Sciatic nerve (tissue), 2 donors: ENCODE data around the gene CCDC28B. TPM values are rescaled to one million over a fixed set of nuclear protein-coding genes. Genes with fewer than 3 reads are reported as not detected.

Experiments
- ATAC-seq: fragments of 200-7000 bp; cut with Tn5 transposase; one replicate; pipeline ENCODE4 v1.9.1; 2020; ENCODE audit warnings: mild to moderate bottlenecking, moderate library complexity
- DNase-seq: peaks from one replicate; pipeline ENCODE4 v3.0.0-alpha.2; 2020; ENCODE audit warnings: low spot score
- intact Hi-C: fragments of 100-400 bp; cut with DNase I; formaldehyde crosslinking; loops from one replicate; pipeline ENCODE4 v1.14.2; 2022
- total RNA-seq: library from RNA; stranded (reverse); fragmentation: NEBNext Ultra II Directional; extraction: Animal tissue kit (Norgen Biotek cat#: 25700); gene quantifications from one replicate; pipeline ENCODE4 v1.2.1, GENCODE V29; 2021
- donor health status: DM: no; HTN: no; CAD: no.
- donor health status: DM: no; HTN: no; CAD: no.

CCDC28B gene
- total RNA-seq, 1 donor from 2014 or later = 3.7 TPM

- DNase-seq (no peak), ATAC-seq (no peak)
- intact Hi-C loops = no loop called here
Measured at GRCh38 chr1:32216566-32216965, 16.2 kb downstream of the CCDC28B start.

- DNase-seq (no peak), ATAC-seq (no peak)
- intact Hi-C loops = no loop called here
Measured at GRCh38 chr1:32219022-32219421, 18.6 kb downstream of the CCDC28B start.

- intact Hi-C loops = no loop called here
- ATAC-seq (no peak), DNase-seq (no peak)
Measured at GRCh38 chr1:32220746-32221580, 20.6 kb downstream of the CCDC28B start.

- intact Hi-C loops = no loop called here
- DNase-seq = no peak
- ATAC-seq = no peak
Measured at GRCh38 chr1:32221581-32221979, 21.2 kb downstream of the CCDC28B start.

GRCh38 chr1:32221980-32222755 is 21.8 kb downstream of the CCDC28B start, which contains the start of the genes EIF3I and TMEM234:
EIF3I (plus strand) TSS chr1:32222407; CDS start chr1:32222442, 35 bp downstream.
TMEM234 (minus strand) TSS chr1:32222353; CDS start chr1:32222322, 31 bp downstream.
- peak; percentile 95 for DNase-seq
- intact Hi-C loops = no loop called here
- peak; percentile 98 for ATAC-seq

- intact Hi-C loops = no loop called here
- no peak for ATAC-seq
- no peak for DNase-seq
Measured at GRCh38 chr1:32223683-32224082, 23.3 kb downstream of the CCDC28B start.

- DNase-seq (no peak), ATAC-seq (no peak)
- intact Hi-C loops = no loop called here
Measured at GRCh38 chr1:32224285-32224684, 23.9 kb downstream of the CCDC28B start.

GRCh38 chr1:32228771-32229170 is 28.4 kb downstream of the CCDC28B start:
- no peak for ATAC-seq
- DNase-seq = no peak
- intact Hi-C loops = no loop called here

GRCh38 chr1:32231843-32232432 is 31.5 kb downstream of the CCDC28B start:
- ATAC-seq (no peak), DNase-seq (no peak)
- intact Hi-C loops = no loop called here

- ATAC-seq = no peak
- intact Hi-C loops = no loop called here
Measured at GRCh38 chr1:32232558-32233304, 32.3 kb downstream of the CCDC28B start.

GRCh38 chr1:32234792-32235191 is 34.4 kb downstream of the CCDC28B start:
- ATAC-seq (no peak), DNase-seq (no peak)
- intact Hi-C loops = no loop called here

More at GRCh38 chr1:32232558-32233304, 32.3 kb downstream of the CCDC28B start:
- DNase-seq = no peak

- no peak for ATAC-seq
- intact Hi-C loops = no loop called here
- no peak for DNase-seq
Measured at GRCh38 chr1:32239337-32239736, 38.9 kb downstream of the CCDC28B start.

GRCh38 chr1:32239790-32240139 is 39.4 kb downstream of the CCDC28B start:
- no peak for DNase-seq
- intact Hi-C loops = no loop called here
- peak; percentile 20 for ATAC-seq

- intact Hi-C loops = no loop called here
- DNase-seq (peak; percentile 85), ATAC-seq (peak; percentile 87)
Measured at GRCh38 chr1:32240140-32240951, 40.0 kb downstream of the CCDC28B start.

- ATAC-seq (peak; percentile 71), DNase-seq (peak; percentile 70)
- intact Hi-C loops = no loop called here
Measured at GRCh38 chr1:32241001-32241763, 40.8 kb downstream of the CCDC28B start.

- ATAC-seq (no peak), DNase-seq (no peak)
- intact Hi-C loops = no loop called here
Measured at GRCh38 chr1:32242341-32242851, 42.0 kb downstream of the CCDC28B start.

GRCh38 chr1:32246888-32247273 is 46.5 kb downstream of the CCDC28B start, which contains the start of gene FAM167B:
FAM167B (plus strand) TSS chr1:32247222; CDS start chr1:32247422, 200 bp downstream.
- intact Hi-C loops = no loop called here
- ATAC-seq = peak; percentile 85
- DNase-seq = no peak
